Left forelimb (tissue), 1 donor: Measurements from ENCODE around the gene SBK3.
A peak's percentile ranks its signal among the peaks of the same experiment; 100 is the strongest.
"Not testable (repeated sequence)": the region's sequence is repeated elsewhere in the genome, so short reads cannot be mapped to it uniquely, and the experiment has no call there.

Source experiments
- DNase-seq: peaks from one replicate; pipeline ENCODE4 v3.0.0-alpha.2; 2018; ENCODE audit warnings: low spot score

The SBK3 gene

GRCh38 chr19:55516878-55517620, 28.3 kb downstream of the SBK3 start:
- DNase-seq = peak; percentile 94

DNA sequence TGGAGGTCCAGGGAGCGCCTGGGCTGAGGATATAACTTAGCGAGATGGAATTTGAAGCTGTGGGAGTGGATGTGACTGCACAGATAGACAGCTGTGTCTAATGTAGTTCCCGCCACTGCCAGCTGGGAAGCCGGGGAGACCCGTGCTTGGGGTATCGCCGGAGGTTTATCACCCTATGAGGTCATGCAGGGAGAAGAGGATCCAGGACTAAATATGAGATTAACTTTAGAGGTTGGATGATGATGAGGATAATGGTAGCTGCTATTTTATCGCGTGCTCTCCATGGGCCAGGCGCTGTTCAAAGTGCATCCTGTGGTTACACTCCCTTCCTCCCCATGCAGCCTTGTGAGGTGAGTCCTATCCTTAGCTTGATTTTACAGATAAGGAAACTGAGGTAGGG, 37.2 kb downstream of the SBK3 start:
- DNase-seq = no peak

DNA sequence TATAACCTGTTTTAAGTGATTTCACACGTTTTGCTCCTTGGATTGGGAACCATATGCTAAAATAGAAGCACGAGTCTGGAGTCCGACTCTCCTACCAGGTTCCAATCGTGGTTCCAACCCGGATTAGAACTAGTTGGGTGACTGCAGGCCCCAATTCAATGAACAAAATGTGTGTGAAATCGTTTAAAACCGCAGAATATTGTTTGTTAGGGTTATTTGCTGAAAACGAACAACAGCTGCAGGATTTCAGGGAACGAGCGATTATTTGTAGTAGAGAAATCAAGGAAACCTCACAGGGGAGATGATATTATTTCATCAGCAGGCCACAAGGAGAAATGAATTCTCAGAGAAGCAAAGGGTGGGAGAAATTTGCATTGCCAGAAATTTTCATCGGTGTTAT, 40.4 kb downstream of the SBK3 start:
- no peak for DNase-seq

DNA sequence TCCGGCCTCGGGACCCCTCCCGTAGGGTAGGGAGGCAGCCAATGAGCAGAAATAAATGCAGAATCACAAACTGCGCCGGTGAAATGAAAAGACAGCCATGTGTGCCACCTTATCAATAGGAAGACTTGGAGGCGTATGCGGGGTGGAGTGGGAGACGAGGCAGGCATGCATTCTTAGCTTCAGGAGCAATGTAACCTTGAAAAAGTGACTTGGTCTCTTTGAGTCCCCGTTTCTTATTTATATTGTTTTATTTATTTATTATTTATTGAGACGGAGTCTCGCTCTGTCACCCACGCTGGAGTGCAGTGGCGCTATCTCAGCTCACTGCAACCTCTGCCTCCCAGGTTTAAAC, 41.1 kb downstream of the SBK3 start:
- no peak for DNase-seq

GRCh38 chr19:55503502-55504251, 41.7 kb downstream of the SBK3 start:
- peak; percentile 94 for DNase-seq

- DNase-seq = no peak
Observed at GRCh38 chr19:55503157-55503501, 42.2 kb downstream of the SBK3 start.

DNA sequence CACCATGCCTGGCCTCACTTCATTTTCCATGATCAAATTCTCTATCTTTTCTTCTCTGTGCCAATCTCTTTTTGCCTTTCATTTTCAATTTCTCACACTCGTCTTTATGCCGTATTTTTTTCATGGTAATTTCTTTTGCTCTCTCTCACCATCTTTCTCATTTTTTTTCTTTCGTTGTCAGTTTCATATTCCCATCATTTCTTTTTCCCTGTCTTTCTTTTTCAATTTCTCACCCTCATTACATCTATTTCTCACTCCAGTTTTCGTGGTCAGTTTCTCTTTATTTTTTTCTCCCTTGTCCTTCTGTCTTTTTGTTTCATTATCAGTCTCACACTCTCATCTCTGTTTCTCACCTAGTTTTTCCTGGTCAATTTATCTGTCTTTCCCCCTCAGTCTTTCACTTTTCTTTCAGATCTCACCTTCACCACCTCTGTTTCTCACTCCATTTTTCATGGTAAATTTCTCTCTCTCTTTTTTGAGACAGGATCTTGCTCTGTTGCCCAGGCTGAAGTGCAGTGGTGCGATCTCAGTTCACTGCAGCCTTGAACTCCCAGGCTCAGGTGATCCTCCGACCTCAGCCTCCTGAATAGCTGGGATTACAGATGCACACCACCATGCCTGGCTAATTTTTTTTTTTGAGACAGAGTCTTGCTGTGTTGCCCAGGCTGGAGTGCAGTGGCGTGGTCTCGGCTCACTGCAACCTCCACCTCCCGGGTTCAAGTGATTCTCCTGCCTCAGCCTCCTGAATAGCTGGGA, 43.0 kb downstream of the SBK3 start:
- DNase-seq = no peak

DNA sequence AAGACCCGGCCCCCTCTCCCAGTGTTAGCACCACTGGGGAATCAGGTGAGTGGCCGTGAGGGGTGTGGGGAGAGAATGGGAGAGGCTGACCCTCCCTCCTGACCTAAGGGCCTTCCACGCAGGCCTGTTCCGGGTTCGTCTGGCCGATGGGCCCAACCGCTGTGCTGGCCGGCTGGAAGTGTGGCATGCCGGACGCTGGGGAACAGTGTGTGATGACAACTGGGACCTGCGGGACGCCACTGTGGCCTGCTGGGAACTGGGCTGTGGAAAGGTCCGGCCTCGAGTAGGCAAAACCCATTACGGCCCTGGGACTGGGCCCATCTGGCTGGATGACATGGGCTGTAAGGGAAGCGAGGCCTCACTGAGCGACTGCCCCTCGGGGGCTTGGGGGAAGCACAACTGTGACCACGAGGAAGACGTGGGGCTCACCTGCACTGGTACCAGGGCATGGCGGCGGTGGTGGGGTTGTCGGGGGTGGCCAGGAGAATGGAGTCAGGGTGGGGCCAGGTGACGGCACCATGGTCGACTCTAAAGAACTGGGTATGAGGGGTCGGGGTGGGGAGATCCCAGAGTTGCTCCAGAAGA, 44.9 kb downstream of the SBK3 start:
- DNase-seq = no peak

- no peak for DNase-seq
Observed at GRCh38 chr19:55498246-55498840, 47.0 kb downstream of the SBK3 start.

GRCh38 chr19:55497763-55498162, 47.6 kb downstream of the SBK3 start:
- peak; percentile 56 for DNase-seq

DNA sequence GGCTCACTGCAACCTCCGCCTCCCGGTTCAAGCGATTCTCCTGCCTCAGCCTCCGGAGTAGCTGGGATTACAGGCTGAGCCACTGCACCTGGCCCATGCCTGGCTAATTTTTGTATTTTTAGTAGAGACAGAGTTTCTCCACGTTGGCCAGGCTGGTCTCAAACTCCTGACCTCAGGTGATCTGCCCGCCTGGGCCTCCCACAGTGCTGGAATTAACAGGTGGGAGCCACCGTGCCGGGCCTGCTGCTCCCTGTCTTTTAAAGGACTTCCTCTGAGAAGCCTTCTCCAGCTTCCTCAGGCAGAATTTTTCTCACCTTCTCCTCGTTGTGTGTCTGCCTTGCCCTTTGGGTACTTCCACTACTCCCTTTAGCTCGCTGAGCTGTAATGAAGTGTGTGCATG, 48.5 kb downstream of the SBK3 start:
- not testable (repeated sequence) for DNase-seq

GRCh38 chr19:55495646-55496349, 49.5 kb downstream of the SBK3 start:
- no peak for DNase-seq

DNA sequence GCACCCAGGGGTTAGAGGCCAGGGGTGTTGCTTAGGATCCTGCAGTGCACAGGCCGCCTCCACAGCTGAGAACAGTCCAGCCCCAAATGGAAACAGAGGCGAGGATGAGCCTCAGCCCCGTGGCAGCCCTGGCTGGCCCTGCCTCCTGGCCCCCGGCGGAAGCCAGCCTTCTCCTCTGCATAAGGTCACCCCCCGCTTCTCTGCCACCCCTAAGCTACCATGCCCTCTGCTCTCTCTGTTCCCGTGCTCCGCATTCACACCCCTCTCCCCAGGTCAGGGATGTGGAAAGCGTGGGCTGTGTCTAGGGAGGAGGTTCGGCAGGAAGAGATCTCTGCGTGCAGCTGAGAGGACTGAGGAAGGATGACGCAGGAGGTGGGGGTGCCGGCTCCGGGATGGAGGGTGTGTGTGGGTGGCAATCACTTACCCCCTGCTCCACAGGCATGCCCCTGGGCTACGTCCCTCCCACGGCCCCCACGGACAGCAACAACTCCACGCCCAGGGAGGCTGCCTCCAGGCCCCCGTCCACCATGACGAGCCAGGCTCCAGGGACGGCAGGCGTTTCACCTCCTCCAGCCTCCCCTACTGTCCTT, 51.1 kb downstream of the SBK3 start:
- DNase-seq = peak; percentile 65

- DNase-seq = no peak
Observed at GRCh38 chr19:55493645-55494171, 51.6 kb downstream of the SBK3 start.

DNA sequence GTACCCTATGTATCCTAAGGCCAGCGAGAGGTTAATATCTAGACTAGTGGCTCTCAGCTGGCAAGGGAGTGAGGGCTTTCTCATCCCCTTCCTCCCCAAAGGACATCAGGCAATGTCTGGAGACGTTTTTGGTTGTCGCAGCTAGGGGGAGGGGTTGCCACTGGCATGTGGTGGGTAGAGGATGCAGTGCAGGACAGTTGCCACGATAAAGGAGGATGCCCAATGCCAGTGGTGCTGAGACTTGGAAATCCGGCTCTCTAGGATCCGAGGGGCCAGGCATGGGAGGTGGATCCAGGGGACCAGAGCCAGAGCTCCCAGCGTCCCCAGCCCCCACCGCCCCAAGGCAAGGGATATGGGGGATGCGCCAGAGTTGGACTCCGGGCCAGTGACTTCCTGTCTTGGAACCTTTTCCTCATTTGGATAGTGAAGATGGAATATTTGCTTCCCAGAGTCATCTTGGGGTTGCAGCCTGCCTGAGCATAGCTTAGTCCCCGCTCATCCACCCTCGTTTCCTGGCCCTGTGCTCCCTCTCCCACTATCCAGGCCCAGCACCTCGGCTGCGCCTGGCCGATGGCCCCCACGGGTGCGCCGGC, 52.2 kb downstream of the SBK3 start:
- DNase-seq = peak; percentile 79

DNA sequence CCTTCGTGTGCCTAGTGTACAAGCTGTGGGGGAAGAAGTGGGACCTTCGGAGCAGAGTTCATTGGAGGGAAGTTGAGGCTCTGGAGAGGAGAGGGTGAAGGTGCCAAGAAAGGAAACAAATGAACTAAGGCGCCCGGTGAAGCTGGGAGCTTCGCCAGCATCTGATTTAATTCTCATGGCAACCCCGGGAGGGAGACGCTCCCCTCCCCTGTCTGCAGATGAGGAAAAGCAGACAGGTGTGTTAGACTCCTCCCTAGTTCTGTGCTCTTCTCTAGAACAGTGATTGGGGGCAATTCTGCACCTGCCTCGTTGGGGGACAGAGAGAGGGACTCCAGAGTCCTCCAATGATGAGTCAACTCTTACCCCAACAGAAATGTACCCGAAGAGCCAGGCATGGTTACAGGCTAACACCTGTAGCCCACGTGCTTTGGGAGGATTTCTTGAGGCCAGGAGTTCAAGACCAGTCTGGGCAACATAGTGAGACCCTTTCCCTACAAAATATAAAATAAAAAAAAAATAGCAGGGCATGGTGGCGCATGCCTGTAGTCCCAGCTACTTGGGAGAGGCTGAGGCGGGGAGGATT, 52.9 kb downstream of the SBK3 start:
- DNase-seq = no peak

GRCh38 chr19:55491546-55492360, 53.6 kb downstream of the SBK3 start:
- peak; percentile 62 for DNase-seq
